Measurements from ENCODE around the gene ANKIB1. TPM values are rescaled to one million over a fixed set of nuclear protein-coding genes. Genes with fewer than 3 reads are reported as not detected.
A peak's percentile ranks its signal among the peaks of the same experiment; 100 is the strongest.

ANKIB1 gene
- total and polyA plus RNA-seq, 9 of the 15 experiments (the other 6 are each of a cell fraction or from before 2014, with no cell fraction given) = 5.9 to 25.2 (median 16.1) TPM

- peak; percentile 46; the same call in 1 of the 2 replicates for TF ChIP-seq NFE2 (IDR thresholded peaks at IDR 0.05; ENCODE audit: low read depth)
- no peak for TF ChIP-seq ZNF282 (CRISPR knock-in tag; IDR thresholded peaks at IDR 0.05)
- TF ChIP-seq ZNF277 (CRISPR knock-in tag; IDR thresholded peaks at IDR 0.05; ENCODE audit: borderline replicate concordance) = 0 out of 2 replicates have a peak, but pooled peaks have one; percentile 24
- TF ChIP-seq ZBTB8A (IDR thresholded peaks at IDR 0.05; ENCODE audit: partially characterized antibody) = no peak
- TF ChIP-seq CTBP1 (IDR thresholded peaks at IDR 0.05; ENCODE audit: borderline replicate concordance) = no peak
Measured at GRCh38 chr7:92360387-92360786, 114.6 kb downstream of the ANKIB1 start (continued).

GRCh38 chr7:92362131-92362530 lies 116.4 kb downstream of the ANKIB1 start:
- Histone ChIP-seq H3K79me2 (ENCODE audit: control insufficient read depth, insufficient read depth, low read length) (no peaks in the 10 kb centered on the region), H3K4me2 (ENCODE audit: insufficient read depth, low read length) (no peak overlapping the region), H3K4me1 (replicated peaks in 1 of 2; ENCODE audit: control insufficient read depth in 2 of 2, insufficient read depth in 2 of 2, low read length in 2 of 2) (no peaks in the 10 kb centered on the region), H3K27ac (ENCODE audit: extremely low read depth, low read depth, low read length) (no peak overlapping the region), H4K20me1 (replicated peaks; ENCODE audit: control insufficient read depth, insufficient read depth, low read length) (no peaks in the 10 kb centered on the region), H3K9ac (ENCODE audit: insufficient read depth in 1 of 2, low read depth in 2 of 2, low read length in 2 of 2) (no peak overlapping the region), H3K27me3 (ENCODE audit: control insufficient read depth in 2 of 2, insufficient read depth in 2 of 2, low read length in 2 of 2) (no peaks in the 10 kb centered on the region), H3K4me3 (no peak overlapping the region), H3K36me3 (ENCODE audit: control insufficient read depth, insufficient read depth, low read length) (peaks cover 19% of the 10 kb centered on the region), H2AFZ (ENCODE audit: low read depth, low read length) (no peak overlapping the region), H3K9me1 (ENCODE audit: control insufficient read depth, insufficient read depth, low read length) (no peaks in the 10 kb centered on the region), H3K9me3 (replicated peaks; ENCODE audit: control insufficient read depth, insufficient read depth, low read depth, low read length) (no peaks in the 10 kb centered on the region)
- ChIA-PET POLR2A (no interaction called here), CTCF (ENCODE audit: low intra/inter-chr PET ratio) (no interaction called here)
- intact Hi-C loops (cut with micrococcal nuclease) (no loop called here), in situ Hi-C loops (cut with MboI) (no loop called here)
- BruUV-seq (replicated peaks) = no TSS peak
- WGBS (ENCODE audit: insufficient coverage, low coverage, missing lambda C conversion rate) = 84% methylated on average over 2 of the region's 2 CpGs
- ATAC-seq = no peak
- no peak for DNase-seq (ENCODE audit: extremely low read depth in 1 of 4, low spot score in 3 of 4)
- no peak for FAIRE-seq
- TF ChIP-seq ZNF696 (CRISPR knock-in tag; conservative IDR thresholded peaks at IDR 0.05) (no peak), ZNF232 (CRISPR knock-in tag; IDR thresholded peaks at IDR 0.05) (no peak), HES1 (IDR thresholded peaks at IDR 0.05; ENCODE audit: low read depth) (no peak), TFAM (CRISPR knock-in tag; conservative IDR thresholded peaks at IDR 0.05) (no peak), ATF1 (CRISPR knock-in tag; IDR thresholded peaks at IDR 0.05) (no peak), ATF1 (tag; IDR thresholded peaks at IDR 0.05) (no peak), ZFP36 (IDR thresholded peaks at IDR 0.05; ENCODE audit: low read depth, low read length, partially characterized antibody) (no peak), MECOM (CRISPR knock-in tag; IDR thresholded peaks at IDR 0.05) (no peak), ZBTB7A (IDR thresholded peaks at IDR 0.05; ENCODE audit: borderline replicate concordance, control insufficient read depth, low read depth, low read length) (no peak), ZNF408 (CRISPR knock-in tag; IDR thresholded peaks at IDR 0.05; ENCODE audit: low read depth) (no peak), ETV5 (CRISPR knock-in tag; IDR thresholded peaks at IDR 0.05; ENCODE audit: low read depth) (no peak), CREM (IDR thresholded peaks at IDR 0.05; ENCODE audit: low read depth) (no peak), SPI1 (IDR thresholded peaks at IDR 0.05; ENCODE audit: borderline replicate concordance, low read depth, low read length) (no peak), KDM1A (IDR thresholded peaks at IDR 0.05) (no peak), HNRNPH1 (optimal IDR thresholded peaks at IDR 0.05; ENCODE audit: low read depth, low read length) (no peak), ZNF79 (CRISPR knock-in tag; IDR thresholded peaks at IDR 0.05; ENCODE audit: low read depth) (no peak), ARNT (IDR thresholded peaks at IDR 0.05) (no peak), TBL1XR1 (IDR thresholded peaks at IDR 0.05; ENCODE audit: low read length in 2 of 2) (no peak)

Data from K562 (cell line).